ENCODE results near the gene CHSY1.

DNA sequence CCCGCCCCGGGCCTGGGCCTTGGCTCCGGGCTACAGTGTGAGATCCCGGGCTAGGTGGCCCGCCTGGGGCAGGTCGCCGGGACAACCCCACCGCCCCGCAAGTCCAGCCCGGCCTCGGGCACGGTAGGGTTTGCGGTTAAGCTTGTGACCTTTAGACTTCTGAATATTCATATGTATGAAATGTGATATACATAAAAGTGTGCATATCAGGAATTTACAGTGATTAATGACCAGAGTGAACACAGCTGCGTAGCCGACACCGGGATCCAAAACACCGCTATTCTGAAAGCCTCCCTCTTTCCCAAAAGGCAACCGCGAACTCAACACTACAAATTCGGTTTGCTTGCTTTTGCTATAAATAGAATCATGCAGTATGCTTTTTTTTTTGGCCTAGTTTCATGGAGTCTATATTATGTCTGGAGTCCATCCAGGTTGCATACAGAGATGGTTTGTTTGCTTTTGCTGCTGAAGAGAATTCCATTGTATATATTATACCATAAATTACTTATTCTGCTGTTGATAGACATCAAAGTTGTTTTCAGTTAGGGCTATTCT lies 43.8 kb upstream of the CHSY1 start:
- TF ChIP-seq, protein P1, sequence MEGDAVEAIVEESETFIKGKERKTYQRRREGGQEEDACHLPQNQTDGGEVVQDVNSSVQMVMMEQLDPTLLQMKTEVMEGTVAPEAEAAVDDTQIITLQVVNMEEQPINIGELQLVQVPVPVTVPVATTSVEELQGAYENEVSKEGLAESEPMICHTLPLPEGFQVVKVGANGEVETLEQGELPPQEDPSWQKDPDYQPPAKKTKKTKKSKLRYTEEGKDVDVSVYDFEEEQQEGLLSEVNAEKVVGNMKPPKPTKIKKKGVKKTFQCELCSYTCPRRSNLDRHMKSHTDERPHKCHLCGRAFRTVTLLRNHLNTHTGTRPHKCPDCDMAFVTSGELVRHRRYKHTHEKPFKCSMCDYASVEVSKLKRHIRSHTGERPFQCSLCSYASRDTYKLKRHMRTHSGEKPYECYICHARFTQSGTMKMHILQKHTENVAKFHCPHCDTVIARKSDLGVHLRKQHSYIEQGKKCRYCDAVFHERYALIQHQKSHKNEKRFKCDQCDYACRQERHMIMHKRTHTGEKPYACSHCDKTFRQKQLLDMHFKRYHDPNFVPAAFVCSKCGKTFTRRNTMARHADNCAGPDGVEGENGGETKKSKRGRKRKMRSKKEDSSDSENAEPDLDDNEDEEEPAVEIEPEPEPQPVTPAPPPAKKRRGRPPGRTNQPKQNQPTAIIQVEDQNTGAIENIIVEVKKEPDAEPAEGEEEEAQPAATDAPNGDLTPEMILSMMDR (IDR thresholded peaks at IDR 0.05; ENCODE audit: poor library complexity, severe bottlenecking): no peak
- TF ChIP-seq, protein P2, sequence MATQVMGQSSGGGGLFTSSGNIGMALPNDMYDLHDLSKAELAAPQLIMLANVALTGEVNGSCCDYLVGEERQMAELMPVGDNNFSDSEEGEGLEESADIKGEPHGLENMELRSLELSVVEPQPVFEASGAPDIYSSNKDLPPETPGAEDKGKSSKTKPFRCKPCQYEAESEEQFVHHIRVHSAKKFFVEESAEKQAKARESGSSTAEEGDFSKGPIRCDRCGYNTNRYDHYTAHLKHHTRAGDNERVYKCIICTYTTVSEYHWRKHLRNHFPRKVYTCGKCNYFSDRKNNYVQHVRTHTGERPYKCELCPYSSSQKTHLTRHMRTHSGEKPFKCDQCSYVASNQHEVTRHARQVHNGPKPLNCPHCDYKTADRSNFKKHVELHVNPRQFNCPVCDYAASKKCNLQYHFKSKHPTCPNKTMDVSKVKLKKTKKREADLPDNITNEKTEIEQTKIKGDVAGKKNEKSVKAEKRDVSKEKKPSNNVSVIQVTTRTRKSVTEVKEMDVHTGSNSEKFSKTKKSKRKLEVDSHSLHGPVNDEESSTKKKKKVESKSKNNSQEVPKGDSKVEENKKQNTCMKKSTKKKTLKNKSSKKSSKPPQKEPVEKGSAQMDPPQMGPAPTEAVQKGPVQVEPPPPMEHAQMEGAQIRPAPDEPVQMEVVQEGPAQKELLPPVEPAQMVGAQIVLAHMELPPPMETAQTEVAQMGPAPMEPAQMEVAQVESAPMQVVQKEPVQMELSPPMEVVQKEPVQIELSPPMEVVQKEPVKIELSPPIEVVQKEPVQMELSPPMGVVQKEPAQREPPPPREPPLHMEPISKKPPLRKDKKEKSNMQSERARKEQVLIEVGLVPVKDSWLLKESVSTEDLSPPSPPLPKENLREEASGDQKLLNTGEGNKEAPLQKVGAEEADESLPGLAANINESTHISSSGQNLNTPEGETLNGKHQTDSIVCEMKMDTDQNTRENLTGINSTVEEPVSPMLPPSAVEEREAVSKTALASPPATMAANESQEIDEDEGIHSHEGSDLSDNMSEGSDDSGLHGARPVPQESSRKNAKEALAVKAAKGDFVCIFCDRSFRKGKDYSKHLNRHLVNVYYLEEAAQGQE (IDR thresholded peaks at IDR 0.05; ENCODE audit: borderline replicate concordance): no peak
- TF ChIP-seq EP300 (conservative IDR thresholded peaks at IDR 0.05; ENCODE audit: poor library complexity, severe bottlenecking): no peak
- TF ChIP-seq MXI1 (conservative IDR thresholded peaks at IDR 0.05; ENCODE audit: poor library complexity, severe bottlenecking): no peak
- no peak for TF ChIP-seq EZH2 (IDR thresholded peaks at IDR 0.05; ENCODE audit: borderline replicate concordance, insufficient read depth, low read length, poor library complexity, severe bottlenecking)
- no peak for TF ChIP-seq TAF1 (IDR thresholded peaks at IDR 0.05; ENCODE audit: low read depth)
- no peak for TF ChIP-seq SMC3 (conservative IDR thresholded peaks at IDR 0.05; ENCODE audit: poor library complexity)
- TF ChIP-seq POLR2AphosphoS5 (IDR thresholded peaks at IDR 0.05): no peak

Measured in neural cell (in vitro differentiated cells).